ENCODE data around the gene GNG4.

Gene GNG4

GRCh38 chr1:235649368-235650163, at the start of gene GNG4:
Gene GNG4, minus strand, starts transcription at chr1:235649784. Its CDS starts 65,946 bp downstream, at chr1:235583838.
- DNase-seq (ENCODE audit: low read depth, low spot score): no peak
- in situ Hi-C loops (cut with HindIII; ENCODE audit: low sequenced_read_pairs): no loop called here
- H3K4me3 ChIP-seq (ENCODE audit: low read depth, low read length): peak within 1 kb of the TSS; percentile 31
- no peak for TF ChIP-seq CTCF (IDR thresholded peaks at IDR 0.05; ENCODE audit: low read depth, low read length)

- TF ChIP-seq CTCF (IDR thresholded peaks at IDR 0.05; ENCODE audit: low read depth, low read length): no peak
- no peak overlapping the region for H3K4me3 ChIP-seq (ENCODE audit: low read depth, low read length)
- in situ Hi-C loops (cut with HindIII; ENCODE audit: low sequenced_read_pairs): no loop called here
- no peak for DNase-seq (ENCODE audit: low read depth, low spot score)
Measured at GRCh38 chr1:235697508-235697907, 47.9 kb upstream of the GNG4 start.

- no peak for DNase-seq (ENCODE audit: low read depth, low spot score)
- no peak overlapping the region for H3K4me3 ChIP-seq (ENCODE audit: low read depth, low read length)
- in situ Hi-C loops (cut with HindIII; ENCODE audit: low sequenced_read_pairs): no loop called here
- TF ChIP-seq CTCF (IDR thresholded peaks at IDR 0.05; ENCODE audit: low read depth, low read length): no peak
Measured at GRCh38 chr1:235689356-235689755, 39.8 kb upstream of the GNG4 start.

- TF ChIP-seq CTCF (IDR thresholded peaks at IDR 0.05; ENCODE audit: low read depth, low read length): no peak
- no peak overlapping the region for H3K4me3 ChIP-seq (ENCODE audit: low read depth, low read length)
- in situ Hi-C loops (cut with HindIII; ENCODE audit: low sequenced_read_pairs): no loop called here
- DNase-seq (ENCODE audit: low read depth, low spot score): no peak
Measured at GRCh38 chr1:235688096-235688495, 38.5 kb upstream of the GNG4 start.

- TF ChIP-seq CTCF (IDR thresholded peaks at IDR 0.05; ENCODE audit: low read depth, low read length): no peak
- peak; percentile 3 for DNase-seq (ENCODE audit: low read depth, low spot score)
- no peak overlapping the region for H3K4me3 ChIP-seq (ENCODE audit: low read depth, low read length)
- in situ Hi-C loops (cut with HindIII; ENCODE audit: low sequenced_read_pairs): no loop called here
Measured at GRCh38 chr1:235683653-235684052, 34.1 kb upstream of the GNG4 start.

GRCh38 chr1:235682216-235682615, 32.6 kb upstream of the GNG4 start:
- in situ Hi-C loops (cut with HindIII; ENCODE audit: low sequenced_read_pairs): no loop called here

More at GRCh38 chr1:235682216-235682615, 32.6 kb upstream of the GNG4 start:
- DNase-seq (ENCODE audit: low read depth, low spot score): no peak
- no peak overlapping the region for H3K4me3 ChIP-seq (ENCODE audit: low read depth, low read length)
- no peak for TF ChIP-seq CTCF (IDR thresholded peaks at IDR 0.05; ENCODE audit: low read depth, low read length)
